Fibroblast of the aortic adventitia (primary cell): ENCODE measurements around the gene ELOA. TPM values are rescaled to one million over a fixed set of nuclear protein-coding genes. Genes with fewer than 3 reads are reported as not detected.

Source experiments
- DNase-seq: peaks from one replicate; pipeline ENCODE4 v3.0.0-alpha.2; 2010; ENCODE audit warnings: low read depth
- H3K4me3 ChIP-seq: 2 replicates; pipeline ENCODE4 v1.5.1; 2011; ENCODE audit warnings: low read depth, mild to moderate bottlenecking, control low read depth, low read length, moderate library complexity
- CTCF ChIP-seq: IDR thresholded peaks from 2 replicates; pipeline ENCODE4 v1.5.1; 2011; ENCODE audit warnings: mild to moderate bottlenecking, low read length, control low read depth, inconsistent platforms; ENCODE audit not compliant: insufficient read depth
- total RNA-seq: library from RNA; depleted of rRNA; stranded (reverse); fragments of >200 nt; gene quantifications from 2 replicates; pipeline ENCODE4 v1.2.3, GENCODE V29; 2012; ENCODE audit warnings: low replicate concordance

Gene ELOA
- total RNA-seq, 1 donor, result 41.9 TPM

- no peak for DNase-seq
- TF ChIP-seq CTCF, result no peak
- H3K4me3 ChIP-seq, result no peak overlapping the region
These were observed 6.7 kb upstream of the ELOA start for GRCh38 chr1:23736437-23737134.

GRCh38 chr1:23741609-23742008 is 1.7 kb upstream of the ELOA start:
- no peak for TF ChIP-seq CTCF
- no peak for DNase-seq
- H3K4me3 ChIP-seq, result no peak overlapping the region

GRCh38 chr1:23742670-23743286 is 493 bp upstream of the ELOA start:
- TF ChIP-seq CTCF, result no peak
- no peak for DNase-seq
- H3K4me3 ChIP-seq, result peak overlapping the region; percentile 85

GRCh38 chr1:23745515-23745914 is 2.2 kb downstream of the ELOA start:
- peak overlapping the region; percentile 3 for H3K4me3 ChIP-seq
- peak; percentile 62 for TF ChIP-seq CTCF
- peak; percentile 60 for DNase-seq

DNA sequence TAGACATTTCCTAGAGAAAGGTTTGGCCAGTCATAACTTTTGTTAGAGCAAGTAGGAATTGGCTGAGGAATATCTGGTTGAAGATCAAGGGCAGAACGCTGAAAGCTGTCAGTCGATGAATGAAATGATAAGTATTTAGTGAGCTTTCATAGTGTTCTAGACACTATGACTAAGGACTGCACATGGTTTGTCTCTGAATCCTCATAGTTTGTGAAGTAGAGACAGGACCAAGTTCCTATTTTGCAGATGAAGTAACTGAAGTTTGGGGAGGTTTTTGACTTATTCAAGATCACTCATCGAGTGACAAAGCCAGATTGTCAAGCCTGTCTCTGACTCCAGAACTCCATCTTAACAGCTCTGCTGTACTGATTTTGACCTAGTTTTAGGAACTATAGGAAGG is 4.7 kb downstream of the ELOA start:
- DNase-seq, result no peak
- TF ChIP-seq CTCF, result no peak
- H3K4me3 ChIP-seq, result no peak overlapping the region

DNA sequence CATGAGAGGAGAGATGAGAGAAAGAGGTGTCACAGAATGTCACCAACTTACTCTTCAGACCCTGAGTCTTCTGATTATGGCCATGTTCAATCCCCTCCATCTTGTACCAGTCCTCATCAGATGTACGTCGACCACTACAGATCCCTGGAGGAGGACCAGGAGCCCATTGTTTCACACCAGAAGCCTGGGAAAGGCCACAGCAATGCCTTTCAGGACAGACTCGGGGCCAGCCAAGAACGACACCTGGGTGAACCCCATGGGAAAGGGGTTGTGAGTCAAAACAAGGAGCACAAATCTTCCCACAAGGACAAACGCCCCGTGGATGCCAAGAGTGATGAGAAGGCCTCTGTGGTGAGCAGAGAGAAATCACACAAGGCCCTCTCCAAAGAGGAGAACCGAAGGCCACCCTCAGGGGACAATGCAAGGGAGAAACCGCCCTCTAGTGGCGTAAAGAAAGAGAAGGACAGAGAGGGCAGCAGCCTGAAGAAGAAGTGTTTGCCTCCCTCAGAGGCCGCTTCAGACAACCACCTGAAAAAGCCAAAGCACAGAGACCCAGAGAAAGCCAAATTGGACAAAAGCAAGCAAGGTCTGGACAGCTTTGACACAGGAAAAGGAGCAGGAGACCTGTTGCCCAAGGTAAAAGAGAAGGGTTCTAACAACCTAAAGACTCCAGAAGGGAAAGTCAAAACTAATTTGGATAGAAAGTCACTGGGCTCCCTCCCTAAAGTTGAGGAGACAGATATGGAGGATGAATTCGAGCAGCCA is 8.0 kb downstream of the ELOA start:
- peak; percentile 60 for TF ChIP-seq CTCF
- DNase-seq, result peak; percentile 50
- no peak overlapping the region for H3K4me3 ChIP-seq
